Stimulated activated CD4-positive, alpha-beta T cell treated with anti-CD3 and anti-CD28 coated beads, Interleukin-15, amount 100 ng/mL, for 1 hour (primary cell): ENCODE data around the gene ZNF618.

Experiments
- DNase-seq, 2 donors: peaks; one replicate each; pipeline ENCODE4 v3.0.0-alpha.2; 2020; ENCODE audit warnings: low read depth in 1 of 2, low spot score in 1 of 2

Gene ZNF618

GRCh38 chr9:113933671-113934070 lies 57.6 kb downstream of the ZNF618 start:
- DNase-seq: no peak

- DNase-seq: no peak
These were observed 58.2 kb downstream of the ZNF618 start for GRCh38 chr9:113934167-113934828.

GRCh38 chr9:113934829-113935676 lies 58.9 kb downstream of the ZNF618 start:
- DNase-seq: no peak

- DNase-seq: no peak
These were observed 59.7 kb downstream of the ZNF618 start for GRCh38 chr9:113935677-113936380.

- no peak for DNase-seq
These were observed 64.0 kb downstream of the ZNF618 start for GRCh38 chr9:113940077-113940476.

- DNase-seq: no peak
These were observed 64.9 kb downstream of the ZNF618 start for GRCh38 chr9:113941056-113941455.

GRCh38 chr9:113941526-113941925 lies 65.4 kb downstream of the ZNF618 start:
- DNase-seq: no peak

GRCh38 chr9:113943112-113944009 lies 67.3 kb downstream of the ZNF618 start:
- no peak for DNase-seq

- no peak for DNase-seq
These were observed 69.7 kb downstream of the ZNF618 start for GRCh38 chr9:113945784-113946183.

- DNase-seq: no peak
These were observed 70.5 kb downstream of the ZNF618 start for GRCh38 chr9:113946496-113947115.

- no peak for DNase-seq
These were observed 71.8 kb downstream of the ZNF618 start for GRCh38 chr9:113947941-113948340.

- DNase-seq: no peak
These were observed 72.9 kb downstream of the ZNF618 start for GRCh38 chr9:113948891-113949570.

- DNase-seq: no peak
These were observed 73.5 kb downstream of the ZNF618 start for GRCh38 chr9:113949571-113950078.

- no peak for DNase-seq
These were observed 74.3 kb downstream of the ZNF618 start for GRCh38 chr9:113950195-113951031.

GRCh38 chr9:113951032-113951372 lies 74.9 kb downstream of the ZNF618 start:
- DNase-seq: no peak

GRCh38 chr9:113952676-113953075 lies 76.6 kb downstream of the ZNF618 start:
- no peak for DNase-seq

- no peak for DNase-seq
These were observed 77.4 kb downstream of the ZNF618 start for GRCh38 chr9:113953531-113953930.

GRCh38 chr9:113954591-113954990 lies 78.5 kb downstream of the ZNF618 start:
- no peak for DNase-seq
